HL-60 (cell line): ENCODE results near the gene PACRG.
A peak's percentile ranks its signal among the peaks of the same experiment; 100 is the strongest.

Experiments
- DNase-seq, 2 experiments: peaks; one replicate each; pipeline ENCODE4 v3.0.0-alpha.2; 2010 to 2020; ENCODE audit warnings: low read depth in 1 of 2, low spot score in 1 of 2
- H3K27ac ChIP-seq: fragments of 250-450 bp; sonication (Bioruptor Pico); replicated peaks from 2 replicates; pipeline ENCODE4 v1.5.1; 2020; ENCODE audit warnings: mild to moderate bottlenecking, moderate library complexity
- H3K27me3 ChIP-seq: fragments of 250-450 bp; sonication (Bioruptor Pico); 2 replicates; pipeline ENCODE4 v1.5.1; 2021; ENCODE audit warnings: mild to moderate bottlenecking, moderate library complexity; ENCODE audit not compliant: insufficient read depth, poor library complexity, severe bottlenecking
- H3K4me3 ChIP-seq: replicated peaks from 2 replicates; pipeline ENCODE4 v1.5.1; 2011; ENCODE audit warnings: mild to moderate bottlenecking, control low read depth, low read length; ENCODE audit not compliant: insufficient read depth
- CTCF ChIP-seq: IDR thresholded peaks from one replicate; pipeline ENCODE4 v1.5.1; 2011; ENCODE audit warnings: low read length, control low read depth, inconsistent platforms; ENCODE audit not compliant: insufficient read depth
- GABPA ChIP-seq: IDR thresholded peaks from 2 replicates; pipeline ENCODE4 v1.6.1; 2012; ENCODE audit warnings: low read depth
- POLR2AphosphoS5 ChIP-seq: IDR thresholded peaks from 2 replicates; pipeline ENCODE4 v1.6.1; 2012; ENCODE audit warnings: low read depth
- REST ChIP-seq: IDR thresholded peaks from 2 replicates; pipeline ENCODE4 v1.6.1; 2012; ENCODE audit warnings: low read depth; ENCODE audit not compliant: insufficient replicate concordance
- SPI1 ChIP-seq: IDR thresholded peaks from 2 replicates; pipeline ENCODE4 v1.6.1; 2012; ENCODE audit warnings: low read depth, mild to moderate bottlenecking, borderline replicate concordance

PACRG gene

DNA sequence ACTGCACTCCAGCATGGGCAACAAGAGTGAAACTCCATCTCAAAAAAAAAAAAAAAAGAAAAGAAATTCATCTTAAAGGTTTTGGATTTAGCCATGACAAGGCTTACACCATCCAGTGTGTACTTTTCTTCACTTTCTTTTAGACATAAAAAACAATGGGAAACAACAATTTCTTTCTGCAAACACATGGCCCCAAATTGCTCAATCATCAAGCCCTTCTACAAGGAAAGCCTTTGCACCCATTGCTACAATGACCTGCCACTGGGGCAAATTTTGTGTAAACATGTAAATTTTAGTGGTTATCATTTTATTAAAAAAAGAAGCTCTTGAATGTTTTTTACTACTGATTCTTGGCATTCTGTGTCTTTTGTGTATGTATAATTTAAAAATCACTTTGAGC lies 554.9 kb downstream of the PACRG start:
- TF ChIP-seq POLR2AphosphoS5 = no peak
- peak in 1 of 2 experiments; percentile 7 for DNase-seq
- Histone ChIP-seq H3K27ac (no peak overlapping the region), H3K4me3 (no peak overlapping the region), H3K27me3 (no peaks in the 10 kb centered on the region)

- Histone ChIP-seq H3K4me3 (no peak overlapping the region), H3K27ac (no peak overlapping the region), H3K27me3 (no peaks in the 10 kb centered on the region)
- no peak for DNase-seq
- TF ChIP-seq POLR2AphosphoS5 = no peak
- TF ChIP-seq SPI1 = no peak
- TF ChIP-seq REST = no peak
- TF ChIP-seq GABPA = no peak
- TF ChIP-seq CTCF = no peak
Measured at GRCh38 chr6:163284151-163284550, 556.4 kb downstream of the PACRG start.

DNA sequence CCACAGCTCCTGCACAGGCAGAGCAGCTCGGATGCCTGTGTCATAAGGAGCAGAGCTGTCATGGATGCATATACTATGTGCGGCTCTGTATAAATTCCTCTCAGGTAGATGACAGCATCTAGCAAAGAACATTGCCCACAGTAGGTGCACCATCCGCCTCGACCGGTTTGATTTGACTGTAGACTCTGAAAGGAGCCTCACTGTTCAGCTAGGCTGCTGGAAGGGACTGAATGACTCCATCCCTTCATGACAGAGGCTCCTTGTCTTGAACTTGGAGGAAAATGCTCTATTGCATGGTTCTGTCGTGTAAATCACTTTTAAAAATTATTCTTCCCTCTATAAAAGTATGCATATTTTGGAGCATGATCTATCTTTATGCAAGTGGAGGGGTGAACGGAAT lies 557.9 kb downstream of the PACRG start:
- no peak overlapping the region for H3K4me3 ChIP-seq
- DNase-seq = no peak
- no peak overlapping the region for H3K27ac ChIP-seq
- no peaks in the 10 kb centered on the region for H3K27me3 ChIP-seq
- TF ChIP-seq CTCF = no peak
- no peak for TF ChIP-seq POLR2AphosphoS5
- no peak for TF ChIP-seq GABPA
- no peak for TF ChIP-seq SPI1
- no peak for TF ChIP-seq REST

DNA sequence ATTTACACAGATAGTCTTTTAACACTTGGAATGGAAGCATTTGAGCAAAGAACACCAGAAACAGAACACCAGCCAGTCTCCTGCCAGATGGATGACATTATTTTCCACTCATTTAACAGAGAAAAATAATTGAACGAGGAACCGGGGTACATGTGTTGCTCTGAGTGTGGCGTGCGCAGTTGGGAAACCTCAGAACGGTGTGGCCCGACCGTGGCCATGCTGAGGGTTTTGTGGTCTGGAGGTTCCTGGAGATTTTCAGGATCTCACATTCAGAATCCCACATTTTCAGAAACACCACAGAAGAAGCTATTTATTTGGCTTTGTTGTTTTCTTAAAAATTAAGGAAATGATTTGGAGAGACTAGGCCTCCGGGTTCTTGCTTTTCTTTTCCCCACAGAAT lies 559.9 kb downstream of the PACRG start:
- Histone ChIP-seq H3K4me3 (no peak overlapping the region), H3K27ac (no peak overlapping the region), H3K27me3 (no peaks in the 10 kb centered on the region)
- no peak for TF ChIP-seq SPI1
- TF ChIP-seq REST = no peak
- no peak for TF ChIP-seq GABPA
- TF ChIP-seq CTCF = no peak
- no peak for TF ChIP-seq POLR2AphosphoS5
- DNase-seq = no peak
